ENCODE data around the gene CD93. TPM values are rescaled to one million over a fixed set of nuclear protein-coding genes. Genes with fewer than 3 reads are reported as not detected.

CD93 gene
- polyA plus RNA-seq, 1 experiment = 0.02 TPM

DNA sequence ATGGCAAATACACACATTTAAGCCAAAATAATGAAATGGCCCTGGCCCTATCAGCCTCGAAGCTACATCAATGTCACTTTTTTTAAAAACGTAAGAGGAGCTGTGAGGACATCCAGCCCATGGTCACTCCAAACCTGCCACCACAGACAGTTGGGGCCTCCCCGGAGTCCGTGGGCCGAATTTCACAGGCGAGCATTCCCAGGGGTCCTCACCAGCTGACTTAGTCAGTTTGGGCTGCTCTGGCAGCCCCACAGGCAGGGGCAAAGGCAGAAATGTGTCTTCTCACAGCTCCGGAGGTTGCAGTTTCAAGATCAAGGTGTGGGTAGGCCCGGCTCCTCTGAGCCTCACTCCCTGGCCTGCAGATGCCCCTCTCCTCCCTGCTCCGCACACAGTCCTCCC, 25.8 kb upstream of the CD93 start:
- ChIA-PET CTCF (no interaction called here), POLR2A (no interaction called here)
- TF ChIP-seq, protein P1, sequence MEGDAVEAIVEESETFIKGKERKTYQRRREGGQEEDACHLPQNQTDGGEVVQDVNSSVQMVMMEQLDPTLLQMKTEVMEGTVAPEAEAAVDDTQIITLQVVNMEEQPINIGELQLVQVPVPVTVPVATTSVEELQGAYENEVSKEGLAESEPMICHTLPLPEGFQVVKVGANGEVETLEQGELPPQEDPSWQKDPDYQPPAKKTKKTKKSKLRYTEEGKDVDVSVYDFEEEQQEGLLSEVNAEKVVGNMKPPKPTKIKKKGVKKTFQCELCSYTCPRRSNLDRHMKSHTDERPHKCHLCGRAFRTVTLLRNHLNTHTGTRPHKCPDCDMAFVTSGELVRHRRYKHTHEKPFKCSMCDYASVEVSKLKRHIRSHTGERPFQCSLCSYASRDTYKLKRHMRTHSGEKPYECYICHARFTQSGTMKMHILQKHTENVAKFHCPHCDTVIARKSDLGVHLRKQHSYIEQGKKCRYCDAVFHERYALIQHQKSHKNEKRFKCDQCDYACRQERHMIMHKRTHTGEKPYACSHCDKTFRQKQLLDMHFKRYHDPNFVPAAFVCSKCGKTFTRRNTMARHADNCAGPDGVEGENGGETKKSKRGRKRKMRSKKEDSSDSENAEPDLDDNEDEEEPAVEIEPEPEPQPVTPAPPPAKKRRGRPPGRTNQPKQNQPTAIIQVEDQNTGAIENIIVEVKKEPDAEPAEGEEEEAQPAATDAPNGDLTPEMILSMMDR (IDR thresholded peaks at IDR 0.05; ENCODE audit: low read depth, low read length) = no peak
- DNase-seq (ENCODE audit: low read depth, low spot score) = no peak
- Histone ChIP-seq H3K27ac (ENCODE audit: low read depth, low read length) (no peak overlapping the region), H3K27me3 (ENCODE audit: control insufficient read depth, insufficient read depth, low read length) (peaks cover 2% of the 10 kb centered on the region), H3K9me3 (ENCODE audit: control insufficient read depth, insufficient read depth, low read length) (no peaks in the 10 kb centered on the region), H3K4me3 (ENCODE audit: low read depth, low read length) (no peak overlapping the region)

- TF ChIP-seq, protein P1 (IDR thresholded peaks at IDR 0.05; ENCODE audit: low read depth, low read length) = no peak
- peaks cover 2% of the 10 kb centered on the region for H3K27me3 ChIP-seq (ENCODE audit: control insufficient read depth, insufficient read depth, low read length)
- no peaks in the 10 kb centered on the region for H3K9me3 ChIP-seq (ENCODE audit: control insufficient read depth, insufficient read depth, low read length)
- ChIA-PET CTCF (no interaction called here), POLR2A (no interaction called here)
- no peak for DNase-seq (ENCODE audit: low read depth, low spot score)
- no peak overlapping the region for H3K27ac ChIP-seq (ENCODE audit: low read depth, low read length)
- no peak overlapping the region for H3K4me3 ChIP-seq (ENCODE audit: low read depth, low read length)
Observed at GRCh38 chr20:23111307-23111943, 25.3 kb upstream of the CD93 start.

DNA sequence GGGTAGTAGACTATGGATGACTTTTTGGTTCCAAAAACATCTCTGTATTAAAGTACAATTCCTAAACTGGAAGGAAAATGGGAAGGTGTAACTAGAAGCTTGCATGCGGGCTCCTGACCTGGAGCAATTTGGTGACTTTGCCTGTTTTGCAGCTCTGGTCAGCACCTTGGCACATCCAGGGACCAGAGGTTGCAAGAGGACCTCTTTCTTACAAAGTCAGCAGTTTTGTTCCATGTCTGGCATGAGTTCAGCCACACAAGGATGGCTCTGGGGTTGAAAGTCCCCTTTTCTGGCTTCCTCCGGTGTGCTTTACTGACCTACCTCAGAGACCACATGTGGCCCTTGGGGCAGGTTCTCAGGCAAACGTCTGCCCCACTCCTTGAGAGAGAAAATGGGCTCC, 22.7 kb upstream of the CD93 start:
- no peak for DNase-seq (ENCODE audit: low read depth, low spot score)
- POLR2A ChIA-PET = no interaction called here
- Histone ChIP-seq H3K27me3 (ENCODE audit: control insufficient read depth, insufficient read depth, low read length) (peaks cover 2% of the 10 kb centered on the region), H3K9me3 (ENCODE audit: control insufficient read depth, insufficient read depth, low read length) (no peaks in the 10 kb centered on the region), H3K27ac (ENCODE audit: low read depth, low read length) (no peak overlapping the region), H3K4me3 (ENCODE audit: low read depth, low read length) (no peak overlapping the region)
- TF ChIP-seq, protein P1 (IDR thresholded peaks at IDR 0.05; ENCODE audit: low read depth, low read length) = no peak
- CTCF ChIA-PET = no interaction called here

- TF ChIP-seq, protein P1 (IDR thresholded peaks at IDR 0.05; ENCODE audit: low read depth, low read length) = no peak
- no peak for DNase-seq (ENCODE audit: low read depth, low spot score)
- Histone ChIP-seq H3K27ac (ENCODE audit: low read depth, low read length) (no peak overlapping the region), H3K4me3 (ENCODE audit: low read depth, low read length) (no peak overlapping the region), H3K27me3 (ENCODE audit: control insufficient read depth, insufficient read depth, low read length) (peaks cover 2% of the 10 kb centered on the region), H3K9me3 (ENCODE audit: control insufficient read depth, insufficient read depth, low read length) (no peaks in the 10 kb centered on the region)
- CTCF ChIA-PET = interaction anchor here (1.5 to 2.3 kb wide), 2 partner anchors 45 to 57 kb away, joined by 4 to 10 read pairs; no protein-coding TSS in a partner anchor
- POLR2A ChIA-PET = no interaction called here
Observed at GRCh38 chr20:23107466-23107865, 21.3 kb upstream of the CD93 start.

DNA sequence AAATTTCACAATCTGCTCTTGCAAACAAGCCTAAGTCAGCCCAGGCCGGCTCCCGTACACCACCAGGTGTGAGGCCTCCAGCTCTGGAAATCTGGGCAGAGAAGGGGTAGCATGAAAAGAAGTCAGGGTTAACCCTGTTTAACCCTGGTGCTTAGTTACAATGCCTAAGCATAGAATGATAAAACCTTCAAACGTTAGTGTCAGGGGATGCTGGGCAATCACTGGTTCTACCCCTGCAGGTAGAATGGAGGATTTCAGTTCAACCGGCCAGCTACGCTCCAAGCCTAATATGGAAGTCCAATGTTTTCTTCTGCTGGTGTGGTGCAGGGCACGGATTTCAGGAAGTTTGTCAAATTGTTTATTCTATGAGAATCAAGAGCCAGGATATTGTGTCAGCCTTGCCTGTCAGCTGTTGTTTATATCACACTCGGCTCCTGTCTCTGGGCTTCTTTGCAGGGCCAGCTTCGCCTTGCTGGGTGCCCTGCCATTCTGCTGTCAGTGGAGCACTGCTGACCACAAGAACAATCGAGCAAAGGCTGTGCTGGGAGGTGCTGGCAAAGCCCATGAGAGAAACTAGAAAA, 20.2 kb upstream of the CD93 start:
- POLR2A ChIA-PET = interaction anchor here (1.5 kb wide), 1 partner anchor 10 kb away, joined by 3 read pairs; no protein-coding TSS in a partner anchor
- Histone ChIP-seq H3K27me3 (ENCODE audit: control insufficient read depth, insufficient read depth, low read length) (peaks cover under 1% of the 10 kb centered on the region), H3K27ac (ENCODE audit: low read depth, low read length) (peak overlapping the region; percentile 21), H3K9me3 (ENCODE audit: control insufficient read depth, insufficient read depth, low read length) (no peaks in the 10 kb centered on the region), H3K4me3 (ENCODE audit: low read depth, low read length) (no peak overlapping the region)
- CTCF ChIA-PET = interaction anchor here (0.9 to 2.3 kb wide), 4 partner anchors 12 to 130 kb away, joined by 3 to 10 read pairs (median 4); no protein-coding TSS in a partner anchor
- peak; percentile 47 for DNase-seq (ENCODE audit: low read depth, low spot score)
- TF ChIP-seq, protein P1 (IDR thresholded peaks at IDR 0.05; ENCODE audit: low read depth, low read length) = peak; percentile 43
